ENCODE results near the gene IL4. TPM values are rescaled to one million over a fixed set of nuclear protein-coding genes. Genes with fewer than 3 reads are reported as not detected.

Gene IL4
- polyA plus RNA-seq, 1 donor from 2014 or later, result not detected

DNA sequence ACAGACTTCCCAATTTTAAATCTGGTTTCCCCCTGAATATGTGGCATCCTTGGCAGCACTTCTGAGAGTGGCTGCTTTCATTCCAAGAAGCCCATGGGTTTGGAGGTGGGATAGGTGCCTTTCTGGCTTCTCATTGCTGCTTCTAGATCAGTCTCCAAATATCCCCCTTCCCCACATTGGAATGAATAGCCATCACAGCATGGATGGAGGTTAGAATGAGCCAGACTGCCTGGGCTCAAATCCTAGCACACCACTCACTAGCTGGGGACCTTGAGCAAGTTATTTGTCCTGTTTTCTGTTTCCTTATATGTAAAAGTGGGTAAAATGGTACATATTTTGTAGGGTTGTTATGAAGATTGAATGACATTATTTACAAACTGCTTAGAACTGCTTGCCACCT, 29.6 kb upstream of the IL4 start:
- Histone ChIP-seq H3K9ac (ENCODE audit: low read length) (no peak overlapping the region), H3K4me2 (ENCODE audit: low read length) (no peak overlapping the region), H3F3A (ENCODE audit: insufficient read depth, low read length, poor library complexity, severe bottlenecking) (no peaks in the 10 kb centered on the region)

DNA sequence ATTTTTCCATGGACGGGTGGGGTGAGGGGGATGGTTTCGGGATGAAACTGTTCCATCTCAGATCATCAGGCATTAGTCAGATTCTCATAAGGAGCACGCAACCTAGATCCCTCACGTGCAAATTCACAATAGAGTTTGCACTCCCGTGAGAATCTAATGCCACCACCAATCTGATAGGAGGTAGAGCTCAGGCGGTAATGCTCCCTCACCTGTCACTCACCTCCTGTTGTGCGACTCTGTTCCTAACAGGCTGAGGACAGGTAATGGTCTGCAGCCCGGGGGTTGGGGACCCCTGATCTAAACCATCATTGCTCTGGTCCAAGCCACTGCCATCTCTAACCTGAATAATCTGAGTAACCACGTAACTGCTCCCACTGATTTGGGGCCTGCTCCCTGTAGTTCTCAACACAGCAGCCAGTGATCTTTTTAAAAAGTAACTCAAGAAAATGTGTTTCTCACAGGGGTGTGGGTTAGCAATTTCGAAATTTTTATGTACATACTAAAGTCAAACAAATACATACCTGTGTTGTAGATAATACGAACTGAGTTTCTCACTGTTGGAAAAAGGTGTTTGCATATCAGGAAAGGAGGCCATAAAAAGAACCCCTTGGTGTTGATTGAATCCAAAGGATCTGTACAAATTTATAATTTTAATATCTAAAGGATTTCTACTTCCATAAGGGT, 27.1 kb upstream of the IL4 start:
- H3K36me3 ChIP-seq (ENCODE audit: insufficient read depth, low read length), result no peaks in the 10 kb centered on the region
- H4K20me1 ChIP-seq (ENCODE audit: insufficient read depth), result no peaks in the 10 kb centered on the region
- no peaks in the 10 kb centered on the region for H3K9me3 ChIP-seq (ENCODE audit: low read length)
- H3K4me3 ChIP-seq (ENCODE audit: low read length), result no peak overlapping the region
- H3K9me2 ChIP-seq (ENCODE audit: insufficient read depth, low read length), result no peaks in the 10 kb centered on the region
- H3K4me2 ChIP-seq (ENCODE audit: low read length), result no peak overlapping the region
- no peak overlapping the region for H2AFZ ChIP-seq (ENCODE audit: low read depth, low read length)
- H3K27me3 ChIP-seq (ENCODE audit: insufficient read depth, low read depth, low read length), result no peaks in the 10 kb centered on the region
- H3K27ac ChIP-seq (ENCODE audit: low read length), result no peak overlapping the region
- no peaks in the 10 kb centered on the region for H3K79me2 ChIP-seq (replicated peaks; ENCODE audit: insufficient read depth, low read length)
- H3K9ac ChIP-seq (ENCODE audit: low read length), result no peak overlapping the region
- TF ChIP-seq POLR2AphosphoS5 (IDR thresholded peaks at IDR 0.05) (no peak), SMC3 (conservative IDR thresholded peaks at IDR 0.05; ENCODE audit: poor library complexity) (no peak), EZH2 (IDR thresholded peaks at IDR 0.05; ENCODE audit: borderline replicate concordance, insufficient read depth, low read length, poor library complexity, severe bottlenecking) (no peak), EP300 (conservative IDR thresholded peaks at IDR 0.05; ENCODE audit: poor library complexity, severe bottlenecking) (no peak), TAF1 (IDR thresholded peaks at IDR 0.05; ENCODE audit: low read depth) (no peak), RAD21 (conservative IDR thresholded peaks at IDR 0.05) (no peak), MXI1 (conservative IDR thresholded peaks at IDR 0.05; ENCODE audit: poor library complexity, severe bottlenecking) (no peak)
- TF ChIP-seq, protein P1, sequence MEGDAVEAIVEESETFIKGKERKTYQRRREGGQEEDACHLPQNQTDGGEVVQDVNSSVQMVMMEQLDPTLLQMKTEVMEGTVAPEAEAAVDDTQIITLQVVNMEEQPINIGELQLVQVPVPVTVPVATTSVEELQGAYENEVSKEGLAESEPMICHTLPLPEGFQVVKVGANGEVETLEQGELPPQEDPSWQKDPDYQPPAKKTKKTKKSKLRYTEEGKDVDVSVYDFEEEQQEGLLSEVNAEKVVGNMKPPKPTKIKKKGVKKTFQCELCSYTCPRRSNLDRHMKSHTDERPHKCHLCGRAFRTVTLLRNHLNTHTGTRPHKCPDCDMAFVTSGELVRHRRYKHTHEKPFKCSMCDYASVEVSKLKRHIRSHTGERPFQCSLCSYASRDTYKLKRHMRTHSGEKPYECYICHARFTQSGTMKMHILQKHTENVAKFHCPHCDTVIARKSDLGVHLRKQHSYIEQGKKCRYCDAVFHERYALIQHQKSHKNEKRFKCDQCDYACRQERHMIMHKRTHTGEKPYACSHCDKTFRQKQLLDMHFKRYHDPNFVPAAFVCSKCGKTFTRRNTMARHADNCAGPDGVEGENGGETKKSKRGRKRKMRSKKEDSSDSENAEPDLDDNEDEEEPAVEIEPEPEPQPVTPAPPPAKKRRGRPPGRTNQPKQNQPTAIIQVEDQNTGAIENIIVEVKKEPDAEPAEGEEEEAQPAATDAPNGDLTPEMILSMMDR (IDR thresholded peaks at IDR 0.05; ENCODE audit: poor library complexity, severe bottlenecking), result no peak
- TF ChIP-seq, protein P2, sequence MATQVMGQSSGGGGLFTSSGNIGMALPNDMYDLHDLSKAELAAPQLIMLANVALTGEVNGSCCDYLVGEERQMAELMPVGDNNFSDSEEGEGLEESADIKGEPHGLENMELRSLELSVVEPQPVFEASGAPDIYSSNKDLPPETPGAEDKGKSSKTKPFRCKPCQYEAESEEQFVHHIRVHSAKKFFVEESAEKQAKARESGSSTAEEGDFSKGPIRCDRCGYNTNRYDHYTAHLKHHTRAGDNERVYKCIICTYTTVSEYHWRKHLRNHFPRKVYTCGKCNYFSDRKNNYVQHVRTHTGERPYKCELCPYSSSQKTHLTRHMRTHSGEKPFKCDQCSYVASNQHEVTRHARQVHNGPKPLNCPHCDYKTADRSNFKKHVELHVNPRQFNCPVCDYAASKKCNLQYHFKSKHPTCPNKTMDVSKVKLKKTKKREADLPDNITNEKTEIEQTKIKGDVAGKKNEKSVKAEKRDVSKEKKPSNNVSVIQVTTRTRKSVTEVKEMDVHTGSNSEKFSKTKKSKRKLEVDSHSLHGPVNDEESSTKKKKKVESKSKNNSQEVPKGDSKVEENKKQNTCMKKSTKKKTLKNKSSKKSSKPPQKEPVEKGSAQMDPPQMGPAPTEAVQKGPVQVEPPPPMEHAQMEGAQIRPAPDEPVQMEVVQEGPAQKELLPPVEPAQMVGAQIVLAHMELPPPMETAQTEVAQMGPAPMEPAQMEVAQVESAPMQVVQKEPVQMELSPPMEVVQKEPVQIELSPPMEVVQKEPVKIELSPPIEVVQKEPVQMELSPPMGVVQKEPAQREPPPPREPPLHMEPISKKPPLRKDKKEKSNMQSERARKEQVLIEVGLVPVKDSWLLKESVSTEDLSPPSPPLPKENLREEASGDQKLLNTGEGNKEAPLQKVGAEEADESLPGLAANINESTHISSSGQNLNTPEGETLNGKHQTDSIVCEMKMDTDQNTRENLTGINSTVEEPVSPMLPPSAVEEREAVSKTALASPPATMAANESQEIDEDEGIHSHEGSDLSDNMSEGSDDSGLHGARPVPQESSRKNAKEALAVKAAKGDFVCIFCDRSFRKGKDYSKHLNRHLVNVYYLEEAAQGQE (IDR thresholded peaks at IDR 0.05; ENCODE audit: borderline replicate concordance), result no peak
- H3F3A ChIP-seq (ENCODE audit: insufficient read depth, low read length, poor library complexity, severe bottlenecking), result no peaks in the 10 kb centered on the region

More for the DNA sequence above, 29.6 kb upstream of the IL4 start:
- H4K20me1 ChIP-seq (ENCODE audit: insufficient read depth), result no peaks in the 10 kb centered on the region
- no peaks in the 10 kb centered on the region for H3K36me3 ChIP-seq (ENCODE audit: insufficient read depth, low read length)
- no peaks in the 10 kb centered on the region for H3K9me2 ChIP-seq (ENCODE audit: insufficient read depth, low read length)
- TF ChIP-seq EP300 (conservative IDR thresholded peaks at IDR 0.05; ENCODE audit: poor library complexity, severe bottlenecking) (no peak), SMC3 (conservative IDR thresholded peaks at IDR 0.05; ENCODE audit: poor library complexity) (no peak), EZH2 (IDR thresholded peaks at IDR 0.05; ENCODE audit: borderline replicate concordance, insufficient read depth, low read length, poor library complexity, severe bottlenecking) (no peak), RAD21 (conservative IDR thresholded peaks at IDR 0.05) (no peak), TAF1 (IDR thresholded peaks at IDR 0.05; ENCODE audit: low read depth) (no peak)
- TF ChIP-seq, protein P2 (IDR thresholded peaks at IDR 0.05; ENCODE audit: borderline replicate concordance), result no peak
- TF ChIP-seq, protein P1 (IDR thresholded peaks at IDR 0.05; ENCODE audit: poor library complexity, severe bottlenecking), result no peak
- no peaks in the 10 kb centered on the region for H3K79me2 ChIP-seq (replicated peaks; ENCODE audit: insufficient read depth, low read length)
- no peak overlapping the region for H3K27ac ChIP-seq (ENCODE audit: low read length)
- no peak overlapping the region for H2AFZ ChIP-seq (ENCODE audit: low read depth, low read length)
- H3K9me3 ChIP-seq (ENCODE audit: low read length), result no peaks in the 10 kb centered on the region
- no peak overlapping the region for H3K4me3 ChIP-seq (ENCODE audit: low read length)
- H3K27me3 ChIP-seq (ENCODE audit: insufficient read depth, low read depth, low read length), result no peaks in the 10 kb centered on the region
